Stimulated activated CD4-positive, alpha-beta T cell treated with anti-CD3 and anti-CD28 coated beads, Interleukin-1b, Interleukin-23, amount 100 ng/mL, for 48 hours (primary cell): Measurements from ENCODE around the gene RASIP1.

ENCODE experiments used
- DNase-seq: peaks from one replicate; pipeline ENCODE4 v3.0.0-alpha.2; 2020

The RASIP1 gene

DNA sequence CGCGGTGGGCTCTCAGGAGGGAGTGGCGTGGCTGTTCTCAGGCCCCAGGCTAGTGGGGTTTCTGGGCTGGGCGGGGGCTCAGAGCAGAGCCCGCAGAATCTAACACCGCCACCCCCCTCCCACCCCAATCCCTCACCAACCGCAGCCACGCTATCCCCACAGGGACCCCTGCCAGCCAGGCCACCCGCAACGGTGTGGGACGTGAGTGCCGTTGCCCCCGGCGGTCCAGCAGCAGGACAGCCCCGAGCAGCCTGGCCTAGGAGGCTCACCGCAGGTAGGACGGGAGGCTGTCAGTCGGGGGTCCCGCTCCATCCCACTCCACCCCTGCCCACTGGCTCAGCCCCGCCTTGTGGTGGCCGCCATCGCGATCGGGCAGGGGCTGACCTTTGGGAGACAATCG is 67.4 kb downstream of the RASIP1 start, which contains the start of gene NTN5:
Gene NTN5, minus strand, starts transcription at position 24 of the 400 bp plus-strand sequence. CDS start 2,031 bp downstream, outside the sequence.
- no peak for DNase-seq

DNA sequence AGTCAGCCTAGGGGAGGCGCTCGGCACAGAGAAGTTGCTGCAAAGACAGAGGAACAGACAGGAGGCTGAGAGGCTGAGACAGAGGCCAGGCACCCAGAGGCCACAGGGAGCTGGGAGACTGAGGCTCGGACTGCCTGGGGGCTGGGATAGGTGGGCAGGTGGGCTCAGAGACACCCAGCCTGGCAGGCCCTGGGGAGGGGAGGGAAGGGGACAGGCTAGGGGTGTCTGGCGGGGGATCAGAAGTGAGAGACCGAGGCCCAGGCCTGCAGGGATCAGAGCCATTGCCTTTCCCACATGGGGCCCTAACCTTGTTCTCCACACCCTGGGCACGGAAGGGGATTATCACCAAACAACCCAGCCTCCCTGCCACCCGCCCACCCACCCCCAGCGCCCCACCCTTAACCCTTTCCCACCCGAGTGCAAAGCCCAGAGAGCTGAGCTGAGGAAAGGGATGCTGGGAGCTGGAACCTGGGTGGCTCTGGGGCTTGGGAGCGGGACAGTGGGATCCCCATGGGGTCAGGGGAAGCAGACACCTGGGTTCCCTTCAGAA is 68.9 kb downstream of the RASIP1 start:
- DNase-seq = no peak

DNA sequence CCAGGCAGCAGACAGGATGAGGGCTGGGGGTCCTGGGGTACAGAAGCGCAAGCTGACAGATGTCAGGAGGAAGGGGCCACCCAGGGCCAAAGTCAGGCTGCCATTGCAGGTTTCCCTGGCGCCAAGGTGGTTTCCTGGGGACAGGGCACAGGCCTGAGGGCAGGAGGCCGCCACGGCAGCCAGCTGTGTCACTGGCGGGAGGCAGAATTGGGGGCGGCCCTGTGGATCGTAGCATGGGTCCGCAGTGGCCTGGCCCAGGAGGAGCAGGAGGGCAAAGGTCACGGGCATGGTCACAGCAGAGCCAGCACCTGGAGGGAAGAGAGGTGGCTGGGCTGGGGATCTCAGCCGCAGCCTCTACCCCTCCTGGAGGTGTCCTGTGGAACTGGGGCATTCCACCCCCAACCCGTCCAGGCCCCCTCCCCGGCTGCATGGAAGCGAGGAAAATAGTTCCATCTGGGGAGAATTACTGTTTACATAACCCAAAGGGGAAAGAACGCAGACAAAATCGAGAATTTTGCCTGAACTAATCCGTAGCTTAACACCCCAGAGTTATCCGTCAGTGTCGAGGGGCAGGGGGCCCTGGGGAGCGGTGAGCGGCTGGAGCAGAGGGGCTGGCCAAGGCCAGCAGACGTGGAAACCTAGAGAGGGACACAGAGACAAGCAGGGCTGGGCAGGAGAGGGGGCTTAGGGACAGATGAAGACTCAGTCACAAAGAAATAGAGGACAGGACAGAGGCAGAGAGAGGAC is 69.5 kb downstream of the RASIP1 start:
- DNase-seq = no peak
